ENCODE results near the gene ZMYND8.

GRCh38 chr20:47262365-47263013, 94.0 kb downstream of the ZMYND8 start:
- TF ChIP-seq, protein P1, sequence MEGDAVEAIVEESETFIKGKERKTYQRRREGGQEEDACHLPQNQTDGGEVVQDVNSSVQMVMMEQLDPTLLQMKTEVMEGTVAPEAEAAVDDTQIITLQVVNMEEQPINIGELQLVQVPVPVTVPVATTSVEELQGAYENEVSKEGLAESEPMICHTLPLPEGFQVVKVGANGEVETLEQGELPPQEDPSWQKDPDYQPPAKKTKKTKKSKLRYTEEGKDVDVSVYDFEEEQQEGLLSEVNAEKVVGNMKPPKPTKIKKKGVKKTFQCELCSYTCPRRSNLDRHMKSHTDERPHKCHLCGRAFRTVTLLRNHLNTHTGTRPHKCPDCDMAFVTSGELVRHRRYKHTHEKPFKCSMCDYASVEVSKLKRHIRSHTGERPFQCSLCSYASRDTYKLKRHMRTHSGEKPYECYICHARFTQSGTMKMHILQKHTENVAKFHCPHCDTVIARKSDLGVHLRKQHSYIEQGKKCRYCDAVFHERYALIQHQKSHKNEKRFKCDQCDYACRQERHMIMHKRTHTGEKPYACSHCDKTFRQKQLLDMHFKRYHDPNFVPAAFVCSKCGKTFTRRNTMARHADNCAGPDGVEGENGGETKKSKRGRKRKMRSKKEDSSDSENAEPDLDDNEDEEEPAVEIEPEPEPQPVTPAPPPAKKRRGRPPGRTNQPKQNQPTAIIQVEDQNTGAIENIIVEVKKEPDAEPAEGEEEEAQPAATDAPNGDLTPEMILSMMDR (IDR thresholded peaks at IDR 0.05), result no peak
- TF ChIP-seq POLR2A (IDR thresholded peaks at IDR 0.05), result no peak

Measured in Peyer's patch (tissue), 4 donors.